ENCODE results near the gene MORN5. TPM values are rescaled to one million over a fixed set of nuclear protein-coding genes. Genes with fewer than 3 reads are reported as not detected.

MORN5 gene
- not detected for total RNA-seq
- long read RNA-seq: 0 reads

- intact Hi-C loops (cut with DNase I): no loop called here
- TF ChIP-seq CTCF (IDR thresholded peaks at IDR 0.05) (peak in 1 of 4 donors; percentile 11), POLR2A (IDR thresholded peaks at IDR 0.05) (peak; percentile 71)
- no peaks in the 10 kb centered on the region for H3K27me3 ChIP-seq
- H3K9me3 ChIP-seq: no peaks in the 10 kb centered on the region
- ATAC-seq: peak; percentile 99 to 100 (median 100)
- DNase-seq: peak; percentile 96
- H3K36me3 ChIP-seq: no peaks in the 10 kb centered on the region
- H3K4me1 ChIP-seq: peaks cover 0 to 14% (median 0%) of the 10 kb centered on the region in 4 donors
- WGBS (ENCODE audit: insufficient coverage, low coverage, low lambda C conversion rate, missing lambda C conversion rate): under 1% methylated on average over 28 of the region's 56 CpGs
- H3K4me3 ChIP-seq: peak within 1 kb of the TSS; percentile 75 to 99 (median 85)
- peak within 1 kb of the TSS; percentile 76 to 80 (median 78) for H3K27ac ChIP-seq
These were observed at the start of gene MORN5, which contains the start of gene NDUFA8 for GRCh38 chr9:122159026-122159924. Gene MORN5, plus strand, starts transcription at chr9:122159908. Its CDS starts 65 bp downstream, at chr9:122159973. Gene NDUFA8, minus strand, starts transcription at chr9:122159779. Its CDS starts 102 bp downstream, at chr9:122159677.

DNA sequence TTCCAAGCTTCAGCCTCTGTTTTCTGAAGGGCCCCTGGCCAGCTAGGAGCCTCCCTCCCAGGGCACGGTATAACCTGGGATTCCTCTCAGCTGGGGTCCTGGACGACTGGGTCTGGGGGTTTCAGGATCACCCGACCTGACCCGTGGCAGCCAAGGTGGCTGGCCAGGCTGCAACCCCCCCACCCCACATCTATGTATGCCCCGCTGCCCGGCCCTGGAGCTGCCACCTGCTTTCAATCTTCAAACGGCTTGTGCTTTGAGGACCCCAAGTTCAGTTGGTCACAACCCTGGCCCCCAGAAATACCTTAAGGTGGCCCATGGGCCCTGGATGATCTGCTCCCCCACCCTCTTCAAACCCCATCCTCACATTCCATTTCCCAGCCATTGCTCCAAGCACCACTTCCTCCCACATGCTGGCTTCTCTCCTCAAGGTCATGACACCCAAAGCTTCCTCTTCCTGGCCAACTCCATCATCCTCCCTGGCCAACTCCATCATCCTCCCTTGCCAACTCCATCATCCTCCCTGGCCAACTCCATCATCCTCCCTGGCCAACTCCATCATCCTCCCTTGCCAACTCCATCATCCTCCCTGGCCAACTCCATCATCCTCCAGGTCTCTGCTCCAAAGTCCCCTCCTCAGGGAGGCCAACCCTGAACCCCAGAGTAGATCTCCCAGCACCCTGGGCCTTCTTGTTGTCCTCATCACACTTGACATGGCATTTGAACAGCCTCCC lies 49.4 kb upstream of the MORN5 start:
- Histone ChIP-seq H3K36me3 (no peaks in the 10 kb centered on the region), H3K27ac (no peak overlapping the region), H3K9me3 (no peaks in the 10 kb centered on the region), H3K4me1 (no peaks in the 10 kb centered on the region), H3K27me3 (no peaks in the 10 kb centered on the region), H3K4me3 (no peak overlapping the region)
- intact Hi-C loops (cut with DNase I): no loop called here
- no peak for TF ChIP-seq POLR2A (IDR thresholded peaks at IDR 0.05)
- no peak for TF ChIP-seq CTCF (IDR thresholded peaks at IDR 0.05)
- ATAC-seq (no peak), DNase-seq (no peak)
- WGBS (ENCODE audit: insufficient coverage, low coverage, low lambda C conversion rate, missing lambda C conversion rate): no CpG with 5 or more reads among the region's 7 CpGs

- no peak for ATAC-seq
- Histone ChIP-seq H3K27me3 (no peaks in the 10 kb centered on the region), H3K27ac (no peak overlapping the region), H3K4me1 (no peaks in the 10 kb centered on the region), H3K9me3 (no peaks in the 10 kb centered on the region), H3K36me3 (no peaks in the 10 kb centered on the region), H3K4me3 (no peak overlapping the region)
- TF ChIP-seq CTCF (IDR thresholded peaks at IDR 0.05): no peak
- no peak for TF ChIP-seq POLR2A (IDR thresholded peaks at IDR 0.05)
- WGBS (ENCODE audit: insufficient coverage, low coverage, low lambda C conversion rate, missing lambda C conversion rate): 85% methylated on average over 5 of the region's 9 CpGs
- intact Hi-C loops (cut with DNase I): no loop called here
- no peak for DNase-seq
These were observed 48.2 kb upstream of the MORN5 start for GRCh38 chr9:122111413-122112085.

- 67% methylated on average over 6 of the region's 6 CpGs for WGBS (ENCODE audit: insufficient coverage, low coverage, low lambda C conversion rate, missing lambda C conversion rate)
- intact Hi-C loops (cut with DNase I): no loop called here
- Histone ChIP-seq H3K27me3 (no peaks in the 10 kb centered on the region), H3K9me3 (no peaks in the 10 kb centered on the region), H3K4me1 (no peaks in the 10 kb centered on the region), H3K4me3 (no peak overlapping the region), H3K27ac (no peak overlapping the region), H3K36me3 (no peaks in the 10 kb centered on the region)
- TF ChIP-seq CTCF (IDR thresholded peaks at IDR 0.05) (no peak), POLR2A (IDR thresholded peaks at IDR 0.05) (no peak)
- no peak for DNase-seq
- no peak for ATAC-seq
These were observed 47.5 kb upstream of the MORN5 start for GRCh38 chr9:122112238-122112637.
